Measurements from ENCODE around the gene ABCD1.
"Not testable (repeated sequence)": the region's sequence is repeated elsewhere in the genome, so short reads cannot be mapped to it uniquely, and the experiment has no call there.

Gene ABCD1

GRCh38 chrX:153694256-153694655, 30.4 kb upstream of the ABCD1 start:
- DNase-seq (ENCODE audit: low read depth): not testable (repeated sequence)

- DNase-seq (ENCODE audit: low read depth): no peak
These were observed 29.9 kb upstream of the ABCD1 start for GRCh38 chrX:153694687-153695270.

GRCh38 chrX:153696100-153696499, 28.6 kb upstream of the ABCD1 start:
- no peak for DNase-seq (ENCODE audit: low read depth)

GRCh38 chrX:153696538-153696937, 28.1 kb upstream of the ABCD1 start:
- DNase-seq (ENCODE audit: low read depth): not testable (repeated sequence)

GRCh38 chrX:153696986-153697722, 27.5 kb upstream of the ABCD1 start:
- not testable (repeated sequence) for DNase-seq (ENCODE audit: low read depth)

- DNase-seq (ENCODE audit: low read depth): no peak
These were observed 26.5 kb upstream of the ABCD1 start for GRCh38 chrX:153697924-153698865.

GRCh38 chrX:153699210-153699783, 25.4 kb upstream of the ABCD1 start:
- DNase-seq (ENCODE audit: low read depth): not testable (repeated sequence)

GRCh38 chrX:153699784-153700371, 24.8 kb upstream of the ABCD1 start:
- DNase-seq (ENCODE audit: low read depth): not testable (repeated sequence)

- DNase-seq (ENCODE audit: low read depth): no peak
These were observed 24.2 kb upstream of the ABCD1 start for GRCh38 chrX:153700376-153700945.

GRCh38 chrX:153700967-153701366, 23.7 kb upstream of the ABCD1 start:
- no peak for DNase-seq (ENCODE audit: low read depth)

GRCh38 chrX:153701706-153702105, 22.9 kb upstream of the ABCD1 start:
- DNase-seq (ENCODE audit: low read depth): no peak

GRCh38 chrX:153702336-153703035, 22.2 kb upstream of the ABCD1 start:
- no peak for DNase-seq (ENCODE audit: low read depth)

- DNase-seq (ENCODE audit: low read depth): no peak
These were observed 21.7 kb upstream of the ABCD1 start for GRCh38 chrX:153703036-153703370.

- DNase-seq (ENCODE audit: low read depth): no peak
These were observed 20.6 kb upstream of the ABCD1 start for GRCh38 chrX:153704021-153704526.

- not testable (repeated sequence) for DNase-seq (ENCODE audit: low read depth)
These were observed 19.8 kb upstream of the ABCD1 start for GRCh38 chrX:153704631-153705402.

GRCh38 chrX:153705403-153706060, 19.1 kb upstream of the ABCD1 start:
- DNase-seq (ENCODE audit: low read depth): not testable (repeated sequence)

GRCh38 chrX:153706799-153707198, 17.9 kb upstream of the ABCD1 start:
- no peak for DNase-seq (ENCODE audit: low read depth)

- DNase-seq (ENCODE audit: low read depth): no peak
These were observed 17.2 kb upstream of the ABCD1 start for GRCh38 chrX:153707406-153707805.

- DNase-seq (ENCODE audit: low read depth): peak; percentile 56
These were observed 16.2 kb upstream of the ABCD1 start for GRCh38 chrX:153708415-153708814.
